Body of pancreas (tissue), 4 donors: ENCODE data around the gene CAMK2B.

Source experiments
- POLR2A ChIP-seq, 3 donors: fragments of 450-650 bp; IDR thresholded peaks; one replicate each; pipeline ENCODE4 v1.6.1; 2016; ENCODE audit warnings: antibody characterized with exemption in 3 of 3, mild to moderate bottlenecking in 2 of 3
- TF ChIP-seq, protein P1 (sequence below), 7 experiments: fragments of 450-650 bp in 4 of 7; fragments of 200-600 bp in 3 of 7; sonication (generic) in 3 of 7; IDR thresholded peaks; one replicate each; pipeline ENCODE4 v1.5.1; 2016 to 2019; ENCODE audit warnings: antibody characterized with exemption in 7 of 7

- no peak for TF ChIP-seq POLR2A (IDR thresholded peaks at IDR 0.05)
- TF ChIP-seq, protein P1, sequence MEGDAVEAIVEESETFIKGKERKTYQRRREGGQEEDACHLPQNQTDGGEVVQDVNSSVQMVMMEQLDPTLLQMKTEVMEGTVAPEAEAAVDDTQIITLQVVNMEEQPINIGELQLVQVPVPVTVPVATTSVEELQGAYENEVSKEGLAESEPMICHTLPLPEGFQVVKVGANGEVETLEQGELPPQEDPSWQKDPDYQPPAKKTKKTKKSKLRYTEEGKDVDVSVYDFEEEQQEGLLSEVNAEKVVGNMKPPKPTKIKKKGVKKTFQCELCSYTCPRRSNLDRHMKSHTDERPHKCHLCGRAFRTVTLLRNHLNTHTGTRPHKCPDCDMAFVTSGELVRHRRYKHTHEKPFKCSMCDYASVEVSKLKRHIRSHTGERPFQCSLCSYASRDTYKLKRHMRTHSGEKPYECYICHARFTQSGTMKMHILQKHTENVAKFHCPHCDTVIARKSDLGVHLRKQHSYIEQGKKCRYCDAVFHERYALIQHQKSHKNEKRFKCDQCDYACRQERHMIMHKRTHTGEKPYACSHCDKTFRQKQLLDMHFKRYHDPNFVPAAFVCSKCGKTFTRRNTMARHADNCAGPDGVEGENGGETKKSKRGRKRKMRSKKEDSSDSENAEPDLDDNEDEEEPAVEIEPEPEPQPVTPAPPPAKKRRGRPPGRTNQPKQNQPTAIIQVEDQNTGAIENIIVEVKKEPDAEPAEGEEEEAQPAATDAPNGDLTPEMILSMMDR (IDR thresholded peaks at IDR 0.05) = no peak
Observed at GRCh38 chr7:44277851-44278250, 47.5 kb downstream of the CAMK2B start.
